Mammary microvascular endothelial cell (primary cell): ENCODE data around the gene APLF. TPM values are rescaled to one million over a fixed set of nuclear protein-coding genes. Genes with fewer than 3 reads are reported as not detected.

Experiments
- total RNA-seq: library from RNA; depleted of rRNA; stranded (reverse); fragments of >200 nt; gene quantifications from 2 replicates; pipeline ENCODE4 v1.2.3, GENCODE V29; 2015

APLF gene, protein sequence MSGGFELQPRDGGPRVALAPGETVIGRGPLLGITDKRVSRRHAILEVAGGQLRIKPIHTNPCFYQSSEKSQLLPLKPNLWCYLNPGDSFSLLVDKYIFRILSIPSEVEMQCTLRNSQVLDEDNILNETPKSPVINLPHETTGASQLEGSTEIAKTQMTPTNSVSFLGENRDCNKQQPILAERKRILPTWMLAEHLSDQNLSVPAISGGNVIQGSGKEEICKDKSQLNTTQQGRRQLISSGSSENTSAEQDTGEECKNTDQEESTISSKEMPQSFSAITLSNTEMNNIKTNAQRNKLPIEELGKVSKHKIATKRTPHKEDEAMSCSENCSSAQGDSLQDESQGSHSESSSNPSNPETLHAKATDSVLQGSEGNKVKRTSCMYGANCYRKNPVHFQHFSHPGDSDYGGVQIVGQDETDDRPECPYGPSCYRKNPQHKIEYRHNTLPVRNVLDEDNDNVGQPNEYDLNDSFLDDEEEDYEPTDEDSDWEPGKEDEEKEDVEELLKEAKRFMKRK
- 1.5 and 2.3 TPM in 2 replicates for total RNA-seq

DNA sequence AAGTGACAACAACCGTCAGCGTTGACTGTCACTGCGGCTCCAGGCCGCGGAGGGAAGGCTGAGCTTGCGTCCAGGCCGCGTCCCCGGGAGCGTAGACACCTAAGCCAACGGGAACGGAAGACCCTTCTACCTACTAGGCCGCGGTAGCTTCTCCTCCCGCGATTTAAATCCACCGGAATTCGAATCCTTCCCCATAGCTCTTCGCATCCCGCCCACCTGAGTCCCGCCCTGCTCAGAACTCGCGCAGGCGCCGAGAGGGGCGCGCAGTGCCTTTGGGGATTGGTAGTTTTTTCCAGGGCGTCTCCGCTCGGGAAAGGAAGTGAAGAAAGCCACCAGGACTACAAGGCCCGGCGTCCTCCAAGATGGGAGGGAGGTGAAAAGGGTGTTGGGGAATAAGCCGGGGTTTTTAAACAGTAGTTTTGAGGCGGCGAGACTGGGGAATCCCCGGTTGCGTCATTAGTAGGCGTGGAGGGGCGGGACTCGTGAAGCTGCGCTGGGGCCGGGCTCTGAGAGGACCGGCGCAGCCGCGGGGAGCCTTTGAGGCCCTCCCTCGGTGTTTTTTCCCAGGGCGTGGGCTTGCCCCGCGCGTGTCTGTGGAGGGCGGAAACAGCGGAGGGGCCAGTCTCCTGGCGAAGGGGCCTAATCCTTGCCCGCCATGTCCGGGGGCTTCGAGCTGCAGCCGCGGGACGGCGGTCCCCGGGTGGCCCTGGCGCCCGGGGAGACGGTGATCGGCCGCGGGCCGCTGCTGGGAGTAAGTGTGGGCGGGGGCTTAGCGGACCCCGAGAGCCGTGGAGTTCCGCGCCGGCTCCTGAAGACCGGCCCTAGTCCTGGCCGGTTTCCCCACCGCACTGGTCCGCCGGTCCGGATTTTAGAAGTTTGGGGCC lies at the start of gene APLF, which contains the start of gene FBXO48:
Gene APLF, plus strand, starts transcription at position 509 of the 884 bp plus-strand sequence. Its CDS starts 147 bp downstream, at position 656.
Gene FBXO48, minus strand, starts transcription at position 218 of the 884 bp plus-strand sequence. CDS start 2,149 bp downstream, outside the sequence.

Other genes starting within 250 kb of the APLF start
- gene PPP3R1, start 215.1 kb upstream of the APLF start, total RNA-seq: 27.9 and 28.4 TPM in 2 replicates
- gene CNRIP1, start 147.6 kb upstream of the APLF start, total RNA-seq: 69.2 and 78.7 TPM in 2 replicates
- 0.05 TPM in 1 of 2 replicates, not detected in the other for gene PLEK, start 102.3 kb upstream of the APLF start, total RNA-seq
- gene FBXO48, start 291 bp upstream of the APLF start, total RNA-seq: 0.47 and 0.84 TPM in 2 replicates
- not detected in 2 replicates for gene PROKR1, start 176.0 kb downstream of the APLF start, total RNA-seq